HepG2 (cell line): ENCODE data around the gene PRR36. TPM values are rescaled to one million over a fixed set of nuclear protein-coding genes. Genes with fewer than 3 reads are reported as not detected.

ENCODE experiments used
- ATAC-seq: fragments of 200-7000 bp; cut with Tn5 transposase; 3 replicates; pipeline ENCODE4 v1.9.1; 2020; ENCODE audit warnings: mild to moderate bottlenecking, moderate library complexity
- BruUV-seq: library from RNA; stranded (reverse); fragments of 400-500 nt; replicated peaks from 2 replicates; lab custom pipeline; 2021; lab: Mats Ljungman, UMichigan
- CTCF ChIA-PET: fragments of 300-600 bp; formaldehyde crosslinking; extraction: SDS; loops from one replicate; lab custom pipeline; 2021; ENCODE audit warnings: low total read pairs, inconsistent platforms, low intra/inter-chr PET ratio; lab: Yijun Ruan, JAX
- POLR2A ChIA-PET: fragments of 350-600 bp; sonication (Branson Sonifier 250); formaldehyde crosslinking; loops from one replicate; lab custom pipeline; 2020; ENCODE audit warnings: antibody characterized with exemption, inconsistent platforms; lab: Yijun Ruan, JAX
- DNase-seq: peaks from one replicate; pipeline ENCODE4 v3.0.0-alpha.2; 2015; ENCODE audit warnings: low spot score
- FAIRE-seq: peaks from 3 replicates; lab custom pipeline; 2011; peaks lifted over from hg19 to GRCh38; lab: Jason Lieb, UNC
- H2AFZ ChIP-seq: one replicate; pipeline ENCODE4 v1.6.1; 2011; ENCODE audit warnings: low read length, inconsistent platforms
- H3K27ac ChIP-seq: fragments of 300-600 bp; 3 replicates; pipeline ENCODE4 v1.8.0; 2011; ENCODE audit warnings: mixed run types, mild to moderate bottlenecking, mixed read lengths, low read length, inconsistent platforms; ENCODE audit not compliant: insufficient read depth; ENCODE audit errors: extremely low read length
- H3K27me3 ChIP-seq, 2 experiments: fragments of 200-600 bp in 1 of 2; 2 replicates in 1 of 2; 3 replicates in 1 of 2; pipeline versions ENCODE4 v1.6.0 to v1.8.0; 2011; ENCODE audit warnings: low read length in 2 of 2, mild to moderate bottlenecking in 2 of 2, moderate library complexity in 2 of 2, inconsistent platforms in 1 of 2; ENCODE audit not compliant: insufficient read depth in 2 of 2, control insufficient read depth in 1 of 2
- H3K36me3 ChIP-seq, 2 experiments: fragments of 200-600 bp in 1 of 2; replicated peaks in 1 of 2; 2 replicates in 1 of 2; 3 replicates in 1 of 2; pipeline versions ENCODE4 v1.5.1 to v1.8.0; 2011; ENCODE audit warnings: low read length in 2 of 2, inconsistent platforms in 1 of 2; ENCODE audit not compliant: insufficient read depth in 2 of 2, control insufficient read depth in 1 of 2
- H3K4me1 ChIP-seq: 2 replicates; pipeline ENCODE4 v1.5.1; 2012; ENCODE audit warnings: low read length, inconsistent platforms; ENCODE audit not compliant: insufficient read depth
- H3K4me2 ChIP-seq: 2 replicates; pipeline ENCODE4 v1.6.0; 2011; ENCODE audit warnings: low read depth, low read length, inconsistent platforms
- H3K4me3 ChIP-seq, 3 experiments: fragments of 200-600 bp in 1 of 3; sonication (generic), shearing (Covaris generic) in 1 of 3; replicated peaks in 1 of 3; 2 replicates each; pipeline ENCODE4 v1.5.1; 2011 to 2016; ENCODE audit warnings: low read length in 3 of 3, inconsistent platforms in 2 of 3, low read depth in 2 of 3, mild to moderate bottlenecking in 2 of 3, control low read depth in 1 of 3, mixed read lengths in 1 of 3; ENCODE audit not compliant: insufficient read depth in 1 of 3
- H3K79me2 ChIP-seq: one replicate; pipeline ENCODE4 v1.6.1; 2011; ENCODE audit warnings: low read length, inconsistent platforms; ENCODE audit not compliant: insufficient read depth
- H3K9ac ChIP-seq: 2 replicates; pipeline ENCODE4 v1.6.0; 2011; ENCODE audit warnings: mild to moderate bottlenecking, low read depth, low read length, inconsistent platforms; ENCODE audit not compliant: insufficient read depth
- H3K9me3 ChIP-seq: 2 replicates; pipeline ENCODE4 v1.5.1; 2012; ENCODE audit warnings: mild to moderate bottlenecking, low read length
- H4K20me1 ChIP-seq: 2 replicates; pipeline ENCODE4 v1.6.0; 2011; ENCODE audit warnings: inconsistent platforms, mild to moderate bottlenecking, low read length, moderate library complexity; ENCODE audit not compliant: insufficient read depth
- AGO2 ChIP-seq: fragments of 200-400 bp; formaldehyde crosslinking; optimal IDR thresholded peaks from 2 replicates; pipeline ENCODE3; 2017; ENCODE audit warnings: mild to moderate bottlenecking, low read depth, low read length, moderate library complexity
- HOXA5 ChIP-seq: sonication (generic); formaldehyde crosslinking; IDR thresholded peaks from 2 replicates; pipeline ENCODE4 v1.4.0; 2020; ENCODE audit warnings: missing genetic modification reagents
- IKZF1 ChIP-seq: fragments of 450-650 bp; IDR thresholded peaks from 2 replicates; pipeline ENCODE4 v1.7.1; 2016
- MIER3 ChIP-seq: IDR thresholded peaks from 2 replicates; pipeline ENCODE4 v1.6.1; 2016; ENCODE audit warnings: missing compliant biosample characterization, borderline replicate concordance
- RERE ChIP-seq: IDR thresholded peaks from 2 replicates; pipeline ENCODE4 v1.6.1; 2016; ENCODE audit warnings: low read depth, missing genetic modification reagents, missing compliant biosample characterization
- SIX4 ChIP-seq: sonication (generic); formaldehyde crosslinking; IDR thresholded peaks from 2 replicates; pipeline ENCODE4 v1.4.0; 2020; ENCODE audit warnings: missing genetic modification reagents
- SOX13 ChIP-seq, 3 experiments: fragments of 450-650 bp in 1 of 3; sonication (generic) in 1 of 3; formaldehyde crosslinking in 1 of 3; IDR thresholded peaks in 2 of 3; conservative IDR thresholded peaks in 1 of 3; 2 replicates each; pipeline versions ENCODE4 v1.5.0 to v1.6.1; 2016 to 2020; ENCODE audit warnings: antibody characterized with exemption in 1 of 3, mild to moderate bottlenecking in 1 of 3, missing compliant biosample characterization in 1 of 3, missing genetic modification reagents in 1 of 3, moderate library complexity in 1 of 3
- SRSF1 ChIP-seq: fragments of 200-400 bp; formaldehyde crosslinking; optimal IDR thresholded peaks from 2 replicates; pipeline ENCODE3; 2017; ENCODE audit warnings: mild to moderate bottlenecking, low read depth, low read length, moderate library complexity
- TEAD2 ChIP-seq: sonication (generic); formaldehyde crosslinking; IDR thresholded peaks from 2 replicates; pipeline ENCODE4 v1.9.0; 2021; ENCODE audit warnings: missing genetic modification reagents
- TOE1 ChIP-seq: sonication (generic); formaldehyde crosslinking; IDR thresholded peaks from 2 replicates; pipeline ENCODE4 v1.4.0; 2020; ENCODE audit warnings: mild to moderate bottlenecking, missing genetic modification reagents
- TP53 ChIP-seq: sonication (generic); formaldehyde crosslinking; conservative IDR thresholded peaks from 2 replicates; pipeline ENCODE4 v1.4.0; 2020; ENCODE audit warnings: missing genetic modification reagents
- YEATS4 ChIP-seq: sonication (generic); formaldehyde crosslinking; IDR thresholded peaks from 2 replicates; pipeline ENCODE4 v1.4.0; 2020; ENCODE audit warnings: missing genetic modification reagents, borderline replicate concordance
- ZNF549 ChIP-seq: sonication (generic); formaldehyde crosslinking; IDR thresholded peaks from 2 replicates; pipeline ENCODE4 v1.5.0; 2020; ENCODE audit warnings: missing genetic modification reagents
- ZNF766 ChIP-seq: sonication (generic); formaldehyde crosslinking; IDR thresholded peaks from 2 replicates; pipeline ENCODE4 v1.5.0; 2020; ENCODE audit warnings: missing genetic modification reagents, borderline replicate concordance
- WGBS: methylation state at CpG from one replicate; pipeline ENCODE4 v1.1.6; 2017; ENCODE audit warnings: low lambda C conversion rate; 5-methylcytosine and 5-hydroxymethylcytosine counted together
- in situ Hi-C: cut with HindIII; loops from 2 replicates; pipeline ENCODE4 v1.10.0; 2017; ENCODE audit warnings: low pct_unique_long_range_greater_than_20kb; ENCODE audit not compliant: extremely low pct_ligation_motif_present
- intact Hi-C: fragments of 100-400 bp; cut with micrococcal nuclease; formaldehyde crosslinking; loops from one replicate; pipeline ENCODE4 v1.10.0; 2022; ENCODE audit not compliant: unreplicated experiment
- polyA plus RNA-seq, 8 experiments: library from polyadenylated mRNA; depleted of rRNA in 3 of 8; stranded (reverse) in 7 of 8; unstranded in 1 of 8; fragments of >200 nt; fragmentation: Illumina TruSeq in 4 of 8; extraction: Trizol in 4 of 8; gene quantifications; 2 replicates each; pipeline versions ENCODE4 v1.2.1 to v1.2.3, GENCODE V29; 2011 to 2016; ENCODE audit warnings: low read depth in 4 of 8, missing spikeins in 1 of 8, mixed read lengths in 1 of 8; ENCODE audit not compliant: insufficient read depth in 1 of 8
- total RNA-seq, 5 experiments: library from RNA; depleted of rRNA; stranded (reverse); fragments of >200 nt; fragmentation: Illumina TruSeq; extraction: Trizol; gene quantifications; 2 replicates each; pipeline ENCODE4 v1.2.3, GENCODE V29; 2016; ENCODE audit warnings: low read depth in 1 of 5
- TF ChIP-seq, protein P1 (sequence below), 2 experiments: IDR thresholded peaks; 2 replicates each; pipeline ENCODE4 v1.6.1; 2011 to 2012; ENCODE audit warnings: low read length in 2 of 2, borderline replicate concordance in 1 of 2, low read depth in 1 of 2, mild to moderate bottlenecking in 1 of 2, moderate library complexity in 1 of 2
- TF ChIP-seq, protein P2 (sequence below): sonication (generic); formaldehyde crosslinking; IDR thresholded peaks from 2 replicates; pipeline ENCODE4 v1.5.0; 2020; ENCODE audit warnings: missing genetic modification reagents

PRR36 gene
- total and polyA plus RNA-seq, 2 of the 13 experiments (the other 11 are each of a cell fraction or from before 2014, with no cell fraction given) = 0.07 to 0.17 TPM

GRCh38 chr19:7901337-7901736, 27.1 kb upstream of the PRR36 start:
- no peak for FAIRE-seq
- intact Hi-C loops (no loop called here), in situ Hi-C loops (no loop called here)
- no peak for DNase-seq
- peaks cover 26% of the 10 kb centered on the region for H3K79me2 ChIP-seq
- POLR2A ChIA-PET = interaction anchor here (3.1 to 4.9 kb wide), 4 partner anchors 12 to 42 kb away, joined by 22 to 83 read pairs (median 64); partner anchors contain the start of genes LRRC8E, SNAPC2 and TIMM44
- no TSS peak for BruUV-seq
- no peak for ATAC-seq
- peaks cover 9 to 22% of the 10 kb centered on the region in 2 experiments; a peak in 3 of 5 replicates for H3K36me3 ChIP-seq
- 99% methylated on average over 7 of the region's 7 CpGs for WGBS
- H3K4me1 ChIP-seq = peaks cover 59% of the 10 kb centered on the region
- H3K4me2 ChIP-seq = no peak overlapping the region
- no peak overlapping the region for H3K9ac ChIP-seq
- H2AFZ ChIP-seq = no peak overlapping the region
- H3K27me3 ChIP-seq = no peaks in the 10 kb centered on the region; a peak in 1 of 5 replicates
- H3K9me3 ChIP-seq = no peaks in the 10 kb centered on the region
- CTCF ChIA-PET = no interaction called here
- no peak overlapping the region for H3K4me3 ChIP-seq
- peaks cover 10% of the 10 kb centered on the region; the same call in 1 of the 2 replicates for H4K20me1 ChIP-seq
- H3K27ac ChIP-seq = no peak overlapping the region
- no peak for TF ChIP-seq AGO2
- TF ChIP-seq TEAD2 = no peak
- TF ChIP-seq MIER3 (CRISPR knock-in tag) = no peak
- no peak for TF ChIP-seq SRSF1
- TF ChIP-seq, protein P1, sequence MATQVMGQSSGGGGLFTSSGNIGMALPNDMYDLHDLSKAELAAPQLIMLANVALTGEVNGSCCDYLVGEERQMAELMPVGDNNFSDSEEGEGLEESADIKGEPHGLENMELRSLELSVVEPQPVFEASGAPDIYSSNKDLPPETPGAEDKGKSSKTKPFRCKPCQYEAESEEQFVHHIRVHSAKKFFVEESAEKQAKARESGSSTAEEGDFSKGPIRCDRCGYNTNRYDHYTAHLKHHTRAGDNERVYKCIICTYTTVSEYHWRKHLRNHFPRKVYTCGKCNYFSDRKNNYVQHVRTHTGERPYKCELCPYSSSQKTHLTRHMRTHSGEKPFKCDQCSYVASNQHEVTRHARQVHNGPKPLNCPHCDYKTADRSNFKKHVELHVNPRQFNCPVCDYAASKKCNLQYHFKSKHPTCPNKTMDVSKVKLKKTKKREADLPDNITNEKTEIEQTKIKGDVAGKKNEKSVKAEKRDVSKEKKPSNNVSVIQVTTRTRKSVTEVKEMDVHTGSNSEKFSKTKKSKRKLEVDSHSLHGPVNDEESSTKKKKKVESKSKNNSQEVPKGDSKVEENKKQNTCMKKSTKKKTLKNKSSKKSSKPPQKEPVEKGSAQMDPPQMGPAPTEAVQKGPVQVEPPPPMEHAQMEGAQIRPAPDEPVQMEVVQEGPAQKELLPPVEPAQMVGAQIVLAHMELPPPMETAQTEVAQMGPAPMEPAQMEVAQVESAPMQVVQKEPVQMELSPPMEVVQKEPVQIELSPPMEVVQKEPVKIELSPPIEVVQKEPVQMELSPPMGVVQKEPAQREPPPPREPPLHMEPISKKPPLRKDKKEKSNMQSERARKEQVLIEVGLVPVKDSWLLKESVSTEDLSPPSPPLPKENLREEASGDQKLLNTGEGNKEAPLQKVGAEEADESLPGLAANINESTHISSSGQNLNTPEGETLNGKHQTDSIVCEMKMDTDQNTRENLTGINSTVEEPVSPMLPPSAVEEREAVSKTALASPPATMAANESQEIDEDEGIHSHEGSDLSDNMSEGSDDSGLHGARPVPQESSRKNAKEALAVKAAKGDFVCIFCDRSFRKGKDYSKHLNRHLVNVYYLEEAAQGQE (IDR thresholded peaks at IDR 0.05; ENCODE audit: borderline replicate concordance in 1 of 2, low read depth in 1 of 2, low read length in 2 of 2) = no peak
- TF ChIP-seq SIX4 = no peak
- TF ChIP-seq RERE (CRISPR knock-in tag) = no peak
- no peak for TF ChIP-seq TP53
- TF ChIP-seq ZNF766 (CRISPR knock-in tag) = no peak
- no peak for TF ChIP-seq TOE1 (CRISPR knock-in tag)
- TF ChIP-seq IKZF1 = no peak
- TF ChIP-seq HOXA5 (CRISPR knock-in tag) = no peak
- TF ChIP-seq SOX13 (IDR thresholded peaks at IDR 0.05) = no peak
- TF ChIP-seq SOX13 (CRISPR knock-in tag; conservative IDR thresholded peaks at IDR 0.05 in 1 of 2, IDR thresholded peaks at IDR 0.05 in 1 of 2) = no peak
- TF ChIP-seq ZNF549 (CRISPR knock-in tag) = no peak
- TF ChIP-seq, protein P2, sequence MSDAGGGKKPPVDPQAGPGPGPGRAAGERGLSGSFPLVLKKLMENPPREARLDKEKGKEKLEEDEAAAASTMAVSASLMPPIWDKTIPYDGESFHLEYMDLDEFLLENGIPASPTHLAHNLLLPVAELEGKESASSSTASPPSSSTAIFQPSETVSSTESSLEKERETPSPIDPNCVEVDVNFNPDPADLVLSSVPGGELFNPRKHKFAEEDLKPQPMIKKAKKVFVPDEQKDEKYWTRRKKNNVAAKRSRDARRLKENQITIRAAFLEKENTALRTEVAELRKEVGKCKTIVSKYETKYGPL (CRISPR knock-in tag) = no peak
- no peak for TF ChIP-seq YEATS4 (CRISPR knock-in tag)
